RWPE1 (cell line): ENCODE results near the gene GSTM4.
A peak's percentile ranks its signal among the peaks of the same experiment; 100 is the strongest.

Source experiments
- CTCF ChIA-PET: fragments of 350-600 bp; sonication (Branson Sonifier 250); formaldehyde crosslinking; extraction: SDS; loops from one replicate; lab custom pipeline; 2021; lab: Yijun Ruan, JAX
- POLR2A ChIA-PET: fragments of 400-600 bp; formaldehyde crosslinking; extraction: SDS; loops from one replicate; lab custom pipeline; 2020; ENCODE audit warnings: antibody characterized with exemption; ENCODE audit not compliant: low non-redundant PET; lab: Yijun Ruan, JAX
- DNase-seq: peaks from one replicate; pipeline ENCODE4 v3.0.0; 2012; ENCODE audit warnings: low spot score
- H3K27ac ChIP-seq: fragments of 450-650 bp; 2 replicates; pipeline ENCODE4 v1.5.1; 2017
- TF ChIP-seq, protein P1 (sequence below): fragments of 450-650 bp; conservative IDR thresholded peaks from 2 replicates; pipeline ENCODE4 v1.5.1; 2017; ENCODE audit warnings: low read depth, mild to moderate bottlenecking

Gene GSTM4

DNA sequence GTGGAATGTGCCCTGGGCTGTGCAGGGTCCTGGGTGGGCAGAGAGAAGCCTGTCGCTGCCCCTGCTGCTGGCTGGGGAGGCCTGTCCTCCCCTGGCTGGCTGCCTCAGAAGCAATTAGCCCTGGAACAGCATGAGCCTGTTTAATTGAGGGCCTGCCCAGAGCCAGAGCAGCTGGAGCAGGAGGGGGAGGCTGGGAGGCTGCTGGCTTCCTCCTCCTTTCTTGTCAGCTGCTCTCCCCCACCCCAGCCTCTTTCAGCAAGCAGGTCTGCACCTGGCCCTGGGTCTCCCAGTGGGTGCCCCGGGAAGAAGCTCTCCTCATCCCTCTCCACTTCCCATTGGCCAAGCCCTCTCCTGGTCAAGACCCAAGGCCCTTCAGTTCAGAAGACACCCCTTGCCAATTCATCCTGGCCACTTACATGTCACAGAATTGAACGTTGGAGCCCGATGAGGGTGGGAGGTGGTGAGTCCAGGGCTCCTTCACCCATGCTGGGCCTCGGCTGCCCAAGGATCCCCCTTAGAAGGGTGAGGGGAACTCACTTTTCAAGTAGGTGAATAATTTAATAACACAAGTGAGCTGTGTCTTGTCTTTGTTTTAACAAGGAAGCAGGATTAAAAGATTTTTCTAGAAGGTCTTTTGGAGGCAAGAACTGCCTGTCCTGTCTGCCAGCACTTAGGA lies 23.1 kb upstream of the GSTM4 start:
- TF ChIP-seq, protein P1, sequence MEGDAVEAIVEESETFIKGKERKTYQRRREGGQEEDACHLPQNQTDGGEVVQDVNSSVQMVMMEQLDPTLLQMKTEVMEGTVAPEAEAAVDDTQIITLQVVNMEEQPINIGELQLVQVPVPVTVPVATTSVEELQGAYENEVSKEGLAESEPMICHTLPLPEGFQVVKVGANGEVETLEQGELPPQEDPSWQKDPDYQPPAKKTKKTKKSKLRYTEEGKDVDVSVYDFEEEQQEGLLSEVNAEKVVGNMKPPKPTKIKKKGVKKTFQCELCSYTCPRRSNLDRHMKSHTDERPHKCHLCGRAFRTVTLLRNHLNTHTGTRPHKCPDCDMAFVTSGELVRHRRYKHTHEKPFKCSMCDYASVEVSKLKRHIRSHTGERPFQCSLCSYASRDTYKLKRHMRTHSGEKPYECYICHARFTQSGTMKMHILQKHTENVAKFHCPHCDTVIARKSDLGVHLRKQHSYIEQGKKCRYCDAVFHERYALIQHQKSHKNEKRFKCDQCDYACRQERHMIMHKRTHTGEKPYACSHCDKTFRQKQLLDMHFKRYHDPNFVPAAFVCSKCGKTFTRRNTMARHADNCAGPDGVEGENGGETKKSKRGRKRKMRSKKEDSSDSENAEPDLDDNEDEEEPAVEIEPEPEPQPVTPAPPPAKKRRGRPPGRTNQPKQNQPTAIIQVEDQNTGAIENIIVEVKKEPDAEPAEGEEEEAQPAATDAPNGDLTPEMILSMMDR: no peak
- H3K27ac ChIP-seq: peak overlapping the region; percentile 23
- ChIA-PET CTCF (interaction anchor here (0.7 to 2.7 kb wide), 3 partner anchors 8 to 352 kb away, joined by 3 to 17 read pairs (median 5); partner anchors contain the start of gene AHCYL1), POLR2A (no interaction called here)
- DNase-seq: no peak

DNA sequence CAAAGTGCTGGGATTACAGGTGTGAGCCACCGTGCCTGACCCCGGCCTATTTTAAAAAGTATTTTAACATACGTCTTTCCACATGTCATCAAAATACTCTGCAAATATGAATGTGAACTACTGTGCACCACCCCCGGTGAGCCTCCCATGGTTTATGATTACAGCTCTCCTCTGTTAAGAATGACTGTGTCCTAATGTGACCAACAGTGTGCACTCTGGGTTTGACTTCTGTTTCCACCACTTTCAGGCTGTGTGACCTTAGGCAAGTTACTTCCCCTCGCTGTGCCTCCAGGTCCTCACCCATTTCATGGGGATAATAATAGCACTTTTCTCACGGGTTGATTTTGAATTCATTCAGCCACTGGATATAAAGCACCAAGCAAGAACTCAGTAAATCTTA lies 21.6 kb upstream of the GSTM4 start:
- TF ChIP-seq, protein P1: no peak
- ChIA-PET POLR2A (no interaction called here), CTCF (no interaction called here)
- no peak overlapping the region for H3K27ac ChIP-seq
- no peak for DNase-seq

- H3K27ac ChIP-seq: no peak overlapping the region
- no peak for DNase-seq
- TF ChIP-seq, protein P1: no peak
- ChIA-PET POLR2A (no interaction called here), CTCF (interaction anchor here (0.6 kb wide), 1 partner anchor 136 kb away, joined by 4 read pairs; no protein-coding TSS in a partner anchor)
These were observed 20.8 kb upstream of the GSTM4 start for GRCh38 chr1:109634771-109635750.

DNA sequence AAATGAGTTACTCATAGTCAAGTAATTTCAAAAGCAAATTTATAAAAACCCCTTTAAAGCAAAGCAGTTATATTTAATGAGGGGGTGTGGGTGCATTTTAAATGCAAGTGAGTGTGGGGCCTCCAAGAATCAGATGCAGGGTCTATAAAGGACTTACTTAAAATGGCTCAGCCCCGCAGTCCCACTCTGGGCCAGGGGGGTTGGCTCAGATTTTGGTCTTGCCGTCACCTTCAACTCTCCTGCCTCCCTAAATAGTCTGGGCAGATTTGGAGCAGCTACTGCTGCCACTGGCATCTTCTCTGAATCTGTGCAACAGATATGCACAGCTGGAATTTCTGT lies 20.1 kb upstream of the GSTM4 start:
- TF ChIP-seq, protein P1: no peak
- no peak overlapping the region for H3K27ac ChIP-seq
- CTCF ChIA-PET: interaction anchor here (6.6 kb wide), 1 partner anchor 139 kb away, joined by 97 read pairs; no protein-coding TSS in a partner anchor
- DNase-seq: no peak
- POLR2A ChIA-PET: no interaction called here

- H3K27ac ChIP-seq: no peak overlapping the region
- TF ChIP-seq, protein P1: no peak
- CTCF ChIA-PET: interaction anchor here (0.6 to 6.6 kb wide), 2 partner anchors 90 to 138 kb away, joined by 3 to 97 read pairs; no protein-coding TSS in a partner anchor
- DNase-seq: no peak
- POLR2A ChIA-PET: no interaction called here
These were observed 19.5 kb upstream of the GSTM4 start for GRCh38 chr1:109636201-109636952.
